Gastroesophageal sphincter (tissue), 3 donors: ENCODE measurements around the gene DDX28.

Experiments used
- CTCF ChIP-seq, 4 experiments: fragments of 200-600 bp in 2 of 4; fragments of 450-650 bp in 2 of 4; sonication (generic) in 1 of 4; IDR thresholded peaks; one replicate each; pipeline ENCODE4 v1.5.1; 2017 to 2019; ENCODE audit warnings: antibody characterized with exemption in 4 of 4, mild to moderate bottlenecking in 2 of 4, moderate library complexity in 2 of 4
- EP300 ChIP-seq: sonication (generic); formaldehyde crosslinking; IDR thresholded peaks from one replicate; pipeline ENCODE4 v1.6.1; 2017; ENCODE audit warnings: antibody characterized with exemption, mild to moderate bottlenecking
- POLR2A ChIP-seq, 2 donors: fragments of 450-650 bp; IDR thresholded peaks; one replicate each; pipeline ENCODE4 v1.6.1; 2017; ENCODE audit warnings: antibody characterized with exemption in 2 of 2, mild to moderate bottlenecking in 2 of 2, moderate library complexity in 1 of 2
- POLR2AphosphoS5 ChIP-seq: sonication (generic); formaldehyde crosslinking; IDR thresholded peaks from one replicate; pipeline ENCODE4 v1.6.1; 2017; ENCODE audit warnings: antibody characterized with exemption

GRCh38 chr16:67976205-67976604, 46.8 kb downstream of the DDX28 start:
- TF ChIP-seq POLR2A (IDR thresholded peaks at IDR 0.05) (no peak), CTCF (IDR thresholded peaks at IDR 0.05) (no peak), POLR2AphosphoS5 (no peak), EP300 (no peak)
